Measurements from ENCODE around the gene TRIM40.

DNA sequence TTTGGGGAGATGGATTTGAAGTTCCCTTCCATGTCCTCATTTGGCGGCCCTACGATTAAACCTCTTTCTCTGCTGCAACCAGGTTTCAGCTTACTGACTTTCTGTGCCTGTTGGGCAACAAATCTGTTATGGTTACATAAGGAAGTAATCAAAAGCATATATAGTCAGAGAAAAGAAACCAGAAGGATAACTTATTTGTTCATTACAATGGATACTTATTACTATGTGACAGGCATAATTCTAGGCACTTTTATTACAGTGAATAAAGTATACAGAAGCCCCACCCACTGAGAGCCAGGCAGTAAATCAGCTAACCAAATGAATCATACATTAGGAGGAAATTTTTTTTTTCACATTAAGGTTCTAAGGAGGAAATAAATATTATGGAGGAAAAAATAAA lies 13.4 kb upstream of the TRIM40 start:
- TF ChIP-seq EZH2 (IDR thresholded peaks at IDR 0.05): no peak
- no peak for TF ChIP-seq POLR2A (IDR thresholded peaks at IDR 0.05; ENCODE audit: borderline replicate concordance, extremely low read depth, insufficient read depth, insufficient read length)
- no peak for TF ChIP-seq JUND (IDR thresholded peaks at IDR 0.05)
- no peak for TF ChIP-seq EZH2phosphoT487 (IDR thresholded peaks at IDR 0.05; ENCODE audit: borderline replicate concordance)

All from HCT116 (cell line).